Ishikawa (cell line): ENCODE results near the gene LIX1L.

ENCODE experiments used
- CEBPB ChIP-seq: IDR thresholded peaks from 2 replicates; pipeline ENCODE4 v1.6.1; 2012
- CREB1 ChIP-seq: IDR thresholded peaks from 2 replicates; pipeline ENCODE4 v1.6.1; 2012; ENCODE audit warnings: low read depth
- EGR1 ChIP-seq: IDR thresholded peaks from 2 replicates; pipeline ENCODE4 v1.6.1; 2012
- EP300 ChIP-seq: IDR thresholded peaks from 2 replicates; pipeline ENCODE4 v1.6.1; 2012; ENCODE audit warnings: borderline replicate concordance
- FOXM1 ChIP-seq: IDR thresholded peaks from 2 replicates; pipeline ENCODE4 v1.6.1; 2012; ENCODE audit warnings: low read depth, borderline replicate concordance
- NFIC ChIP-seq: IDR thresholded peaks from 2 replicates; pipeline ENCODE4 v1.6.1; 2012
- RAD21 ChIP-seq: IDR thresholded peaks from 2 replicates; pipeline ENCODE4 v1.6.1; 2012; ENCODE audit warnings: low read depth
- TAF1 ChIP-seq: IDR thresholded peaks from 2 replicates; pipeline ENCODE4 v1.6.1; 2012; ENCODE audit warnings: low read depth, mild to moderate bottlenecking
- TCF12 ChIP-seq: IDR thresholded peaks from 2 replicates; pipeline ENCODE4 v1.6.1; 2012; ENCODE audit warnings: low read depth
- TEAD4 ChIP-seq: IDR thresholded peaks from 2 replicates; pipeline ENCODE4 v1.6.1; 2012
- YY1 ChIP-seq: IDR thresholded peaks from 2 replicates; pipeline ENCODE4 v1.6.1; 2012; ENCODE audit warnings: low read depth
- ZBTB7A ChIP-seq: IDR thresholded peaks from 2 replicates; pipeline ENCODE4 v1.6.1; 2012; ENCODE audit warnings: low read depth
- TF ChIP-seq, protein P1 (sequence below): IDR thresholded peaks from 2 replicates; pipeline ENCODE4 v1.6.1; 2012
- TF ChIP-seq, protein P2 (sequence below): IDR thresholded peaks from 2 replicates; pipeline ENCODE4 v1.6.1; 2012
- TF ChIP-seq, protein P3 (sequence below): IDR thresholded peaks from 2 replicates; pipeline ENCODE4 v1.6.1; 2012; ENCODE audit warnings: low read depth, mild to moderate bottlenecking

The LIX1L gene

DNA sequence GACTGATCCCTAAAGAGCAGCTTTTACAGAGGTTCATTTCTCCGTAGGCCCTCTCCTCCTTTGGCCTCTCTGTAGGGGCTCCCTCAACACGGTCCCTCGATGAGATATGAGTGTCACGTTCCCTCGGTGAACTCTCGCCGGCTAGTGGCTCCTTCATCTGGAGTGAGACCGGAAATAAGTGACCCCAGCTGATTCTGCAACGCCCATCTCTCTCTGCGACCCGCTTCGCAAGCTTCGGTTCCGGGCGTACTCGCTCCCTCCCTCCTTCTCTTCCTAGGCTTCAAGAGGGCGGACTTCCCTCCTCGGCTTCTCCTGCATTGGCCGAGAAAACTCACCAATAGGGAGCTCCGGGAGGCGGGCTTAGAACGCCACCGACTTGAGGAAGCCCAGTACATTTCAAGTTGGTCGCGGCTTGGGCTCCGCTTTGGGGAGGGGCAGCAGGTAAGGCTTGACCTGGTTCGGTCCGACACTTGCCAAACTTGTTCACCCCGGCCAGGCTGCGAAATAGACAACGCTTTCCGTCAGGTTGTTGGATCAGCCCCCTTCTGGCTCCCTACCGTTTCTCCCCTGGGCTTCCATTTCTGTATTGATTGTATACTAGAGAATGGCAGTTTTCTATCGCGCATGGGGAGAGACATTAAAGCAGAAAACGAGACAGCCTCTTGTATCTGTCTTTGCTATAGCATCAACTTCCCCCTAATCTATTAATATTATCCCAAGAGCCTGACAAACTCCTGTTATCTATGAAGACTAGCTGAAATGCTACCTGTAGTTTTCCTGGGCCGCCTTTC lies 6.7 kb upstream of the LIX1L start, which contains the start of the genes ANKRD34A and POLR3GL:
Gene ANKRD34A, minus strand, starts transcription at position 248 of the 791 bp plus-strand sequence. CDS start 2,816 bp downstream, outside the sequence.
Gene POLR3GL, plus strand, starts transcription at position 363 of the 791 bp plus-strand sequence. CDS start 10,176 bp downstream, outside the sequence.
- TF ChIP-seq TAF1 = peak; percentile 53; the same call in 1 of the 2 replicates
- TF ChIP-seq CREB1 = no peak; the same call in 1 of the 2 replicates
- TF ChIP-seq, protein P1, sequence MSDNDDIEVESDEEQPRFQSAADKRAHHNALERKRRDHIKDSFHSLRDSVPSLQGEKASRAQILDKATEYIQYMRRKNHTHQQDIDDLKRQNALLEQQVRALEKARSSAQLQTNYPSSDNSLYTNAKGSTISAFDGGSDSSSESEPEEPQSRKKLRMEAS = 0 out of 2 replicates have a peak, but pooled peaks have one; percentile 22
- peak; percentile 11; the same call in 1 of the 2 replicates for TF ChIP-seq YY1

DNA sequence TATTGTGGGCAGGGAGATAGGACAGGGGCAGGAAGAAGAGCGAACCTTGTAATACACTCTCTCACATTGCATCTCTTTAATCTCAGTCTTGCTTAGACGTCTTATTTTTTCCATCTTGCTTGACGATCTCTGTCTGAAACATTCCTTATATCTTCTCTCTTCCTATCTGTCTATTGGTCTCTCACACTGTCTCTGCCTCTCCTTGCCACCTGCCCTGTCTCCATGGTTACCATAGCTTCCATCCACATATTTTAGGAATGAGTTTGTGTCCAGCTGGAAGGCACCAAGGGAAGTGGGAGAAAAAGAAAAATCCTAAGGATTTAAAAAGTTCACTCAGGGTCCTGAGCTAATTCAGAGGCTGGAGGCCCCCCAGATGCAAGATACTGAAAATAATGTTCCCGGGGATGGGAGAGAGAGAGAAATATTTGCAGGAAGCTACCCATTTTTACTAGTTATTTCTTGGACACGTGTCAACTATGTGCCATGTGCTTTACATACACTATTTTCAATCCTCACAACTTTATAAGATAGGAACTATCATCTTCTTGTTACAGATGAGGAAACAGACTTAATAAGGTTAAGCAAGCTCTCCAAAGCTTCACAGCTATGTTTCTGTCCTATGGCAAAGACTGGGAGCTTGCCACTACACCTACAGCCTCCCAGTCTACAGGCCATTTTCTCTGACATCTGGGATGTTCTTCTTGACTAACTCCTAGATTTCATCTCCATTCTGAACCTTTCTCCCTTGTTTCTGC lies 5.6 kb upstream of the LIX1L start:
- TF ChIP-seq NFIC = no peak
- no peak for TF ChIP-seq EP300
- TF ChIP-seq, protein P2, sequence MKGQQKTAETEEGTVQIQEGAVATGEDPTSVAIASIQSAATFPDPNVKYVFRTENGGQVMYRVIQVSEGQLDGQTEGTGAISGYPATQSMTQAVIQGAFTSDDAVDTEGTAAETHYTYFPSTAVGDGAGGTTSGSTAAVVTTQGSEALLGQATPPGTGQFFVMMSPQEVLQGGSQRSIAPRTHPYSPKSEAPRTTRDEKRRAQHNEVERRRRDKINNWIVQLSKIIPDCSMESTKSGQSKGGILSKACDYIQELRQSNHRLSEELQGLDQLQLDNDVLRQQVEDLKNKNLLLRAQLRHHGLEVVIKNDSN = no peak
- TF ChIP-seq ZBTB7A = no peak
- TF ChIP-seq CEBPB = no peak
- no peak for TF ChIP-seq TEAD4
- TF ChIP-seq EGR1 = no peak
- TF ChIP-seq, protein P1 = no peak
- no peak for TF ChIP-seq RAD21

DNA sequence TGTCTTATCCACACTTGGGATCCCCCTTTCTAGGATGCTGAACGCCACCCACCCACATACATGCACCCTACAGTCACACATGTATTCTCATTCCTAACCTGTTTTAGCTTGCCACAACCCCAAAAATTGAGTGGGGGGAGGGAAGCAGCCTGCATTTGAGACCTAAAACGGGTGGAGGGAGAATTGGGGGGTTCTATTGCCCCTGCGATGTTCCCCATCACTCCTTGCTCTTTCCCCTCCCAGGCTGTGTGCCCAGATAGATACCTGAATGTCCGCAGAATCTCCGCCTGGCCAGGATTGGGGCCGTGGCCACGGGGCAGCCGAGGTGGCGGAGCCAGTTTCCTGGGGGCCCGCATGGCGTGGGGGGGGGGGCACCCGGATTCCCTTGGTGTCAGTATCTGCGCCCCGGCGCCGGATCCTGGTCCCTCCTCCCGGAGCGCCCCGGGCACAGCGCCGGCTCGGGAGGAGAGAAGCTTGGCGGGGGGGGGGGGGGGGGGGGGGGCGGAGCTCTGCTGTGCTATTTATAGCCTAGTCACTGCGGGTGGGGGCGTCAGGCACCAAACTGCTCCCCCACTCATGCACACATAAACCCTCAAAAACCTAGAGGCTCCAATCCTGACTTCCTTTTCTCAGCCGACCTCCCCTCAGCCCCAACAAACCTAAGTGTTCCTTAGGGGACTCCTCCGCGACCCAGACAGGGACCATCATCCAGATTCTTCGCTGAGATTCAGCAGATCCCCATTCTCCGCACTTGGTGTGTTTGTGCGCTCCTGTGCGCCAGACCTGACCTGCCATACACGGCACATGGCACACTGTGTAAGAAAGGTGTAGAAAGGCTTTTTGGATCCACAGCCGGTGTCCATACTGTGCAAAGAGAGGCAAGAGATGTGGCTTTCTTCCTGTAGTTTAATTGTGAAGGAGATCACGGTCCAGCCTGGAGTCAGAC lies 4.6 kb upstream of the LIX1L start:
- TF ChIP-seq, protein P1 = no peak
- TF ChIP-seq CREB1 = no peak
- TF ChIP-seq EP300 = no peak
- no peak for TF ChIP-seq EGR1
- TF ChIP-seq CEBPB = no peak
- TF ChIP-seq YY1 = no peak
- TF ChIP-seq TEAD4 = no peak
- TF ChIP-seq TAF1 = no peak
- no peak for TF ChIP-seq RAD21
- TF ChIP-seq ZBTB7A = no peak
- no peak for TF ChIP-seq FOXM1
- no peak for TF ChIP-seq NFIC
- TF ChIP-seq, protein P2 = no peak

DNA sequence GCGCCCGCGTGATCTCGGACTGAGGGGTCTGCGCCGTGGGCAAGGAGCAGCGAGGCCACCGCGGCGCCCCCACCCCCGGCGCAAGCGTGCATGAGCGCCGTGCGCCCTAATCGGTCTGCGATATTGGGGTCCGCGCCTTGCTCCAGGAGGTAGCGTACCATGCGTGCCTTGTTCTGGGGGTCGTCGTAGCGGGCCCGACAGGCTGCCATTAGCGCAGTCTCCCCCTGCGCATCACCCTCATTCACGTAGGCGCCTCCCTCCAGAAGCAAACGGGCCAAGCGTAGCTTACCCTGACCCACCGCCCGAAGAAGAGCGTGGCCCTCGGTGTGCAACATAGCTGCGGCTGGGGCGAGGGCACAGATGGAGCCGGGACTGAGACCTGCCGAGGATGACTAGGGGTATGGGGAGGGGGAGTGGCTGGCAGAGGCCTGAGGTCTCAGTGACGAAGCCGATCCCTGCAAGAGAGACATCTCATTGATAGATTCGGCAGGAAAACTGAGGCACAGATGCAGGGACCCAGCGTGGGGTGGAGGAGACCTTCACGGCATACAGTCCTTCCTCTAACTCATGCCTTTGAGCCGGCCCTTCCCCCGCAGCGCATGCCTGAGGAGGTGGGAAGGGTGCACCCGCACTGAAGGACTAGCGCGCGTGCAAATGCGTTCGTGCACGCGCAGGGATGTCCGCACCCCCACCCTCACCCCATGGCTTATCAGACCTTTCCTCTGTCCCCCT lies 3.8 kb upstream of the LIX1L start:
- TF ChIP-seq TAF1 = no peak
- no peak for TF ChIP-seq YY1
- TF ChIP-seq FOXM1 = no peak
- no peak for TF ChIP-seq ZBTB7A
- no peak for TF ChIP-seq CREB1
- TF ChIP-seq TCF12 = no peak
- TF ChIP-seq EP300 = no peak
- TF ChIP-seq, protein P3, sequence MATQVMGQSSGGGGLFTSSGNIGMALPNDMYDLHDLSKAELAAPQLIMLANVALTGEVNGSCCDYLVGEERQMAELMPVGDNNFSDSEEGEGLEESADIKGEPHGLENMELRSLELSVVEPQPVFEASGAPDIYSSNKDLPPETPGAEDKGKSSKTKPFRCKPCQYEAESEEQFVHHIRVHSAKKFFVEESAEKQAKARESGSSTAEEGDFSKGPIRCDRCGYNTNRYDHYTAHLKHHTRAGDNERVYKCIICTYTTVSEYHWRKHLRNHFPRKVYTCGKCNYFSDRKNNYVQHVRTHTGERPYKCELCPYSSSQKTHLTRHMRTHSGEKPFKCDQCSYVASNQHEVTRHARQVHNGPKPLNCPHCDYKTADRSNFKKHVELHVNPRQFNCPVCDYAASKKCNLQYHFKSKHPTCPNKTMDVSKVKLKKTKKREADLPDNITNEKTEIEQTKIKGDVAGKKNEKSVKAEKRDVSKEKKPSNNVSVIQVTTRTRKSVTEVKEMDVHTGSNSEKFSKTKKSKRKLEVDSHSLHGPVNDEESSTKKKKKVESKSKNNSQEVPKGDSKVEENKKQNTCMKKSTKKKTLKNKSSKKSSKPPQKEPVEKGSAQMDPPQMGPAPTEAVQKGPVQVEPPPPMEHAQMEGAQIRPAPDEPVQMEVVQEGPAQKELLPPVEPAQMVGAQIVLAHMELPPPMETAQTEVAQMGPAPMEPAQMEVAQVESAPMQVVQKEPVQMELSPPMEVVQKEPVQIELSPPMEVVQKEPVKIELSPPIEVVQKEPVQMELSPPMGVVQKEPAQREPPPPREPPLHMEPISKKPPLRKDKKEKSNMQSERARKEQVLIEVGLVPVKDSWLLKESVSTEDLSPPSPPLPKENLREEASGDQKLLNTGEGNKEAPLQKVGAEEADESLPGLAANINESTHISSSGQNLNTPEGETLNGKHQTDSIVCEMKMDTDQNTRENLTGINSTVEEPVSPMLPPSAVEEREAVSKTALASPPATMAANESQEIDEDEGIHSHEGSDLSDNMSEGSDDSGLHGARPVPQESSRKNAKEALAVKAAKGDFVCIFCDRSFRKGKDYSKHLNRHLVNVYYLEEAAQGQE = no peak
- no peak for TF ChIP-seq TEAD4
- TF ChIP-seq RAD21 = no peak
- no peak for TF ChIP-seq CEBPB
- TF ChIP-seq NFIC = no peak
- TF ChIP-seq, protein P1 = no peak

DNA sequence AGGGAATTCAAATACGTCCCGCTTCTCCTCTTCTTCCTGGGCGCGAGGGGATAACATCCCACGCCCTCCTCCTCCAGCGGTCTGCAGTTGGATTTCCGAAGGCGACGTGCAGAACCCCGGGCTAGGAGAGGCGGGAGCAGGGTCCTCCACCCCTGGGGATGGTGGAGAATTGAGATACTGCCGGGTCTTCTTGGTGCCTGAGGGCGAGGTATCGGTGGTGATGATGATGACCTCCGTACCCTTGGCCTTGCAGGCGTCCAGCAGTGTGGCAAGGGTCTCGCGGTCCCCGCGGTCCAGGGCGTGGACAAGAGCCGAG lies 3.2 kb upstream of the LIX1L start:
- no peak for TF ChIP-seq TAF1
- TF ChIP-seq TCF12 = no peak
- TF ChIP-seq, protein P3 = no peak
- TF ChIP-seq NFIC = no peak
- TF ChIP-seq, protein P1 = no peak
- no peak for TF ChIP-seq TEAD4
- TF ChIP-seq EP300 = no peak
- no peak for TF ChIP-seq CEBPB
- no peak for TF ChIP-seq YY1
- no peak for TF ChIP-seq ZBTB7A
- TF ChIP-seq FOXM1 = no peak
- TF ChIP-seq RAD21 = no peak
- TF ChIP-seq EGR1 = no peak
- TF ChIP-seq, protein P2 = no peak
- no peak for TF ChIP-seq CREB1
